NT2/D1 (cell line): ENCODE results near the gene DCANP1.

Experiments used
- DNase-seq: peaks from one replicate; pipeline ENCODE4 v3.0.0-alpha.2; 2011; ENCODE audit warnings: low read depth, low spot score
- H3K27me3 ChIP-seq: 2 replicates; pipeline ENCODE4 v1.6.0; 2011; ENCODE audit warnings: mild to moderate bottlenecking; ENCODE audit not compliant: insufficient read length, insufficient read depth
- H3K36me3 ChIP-seq: 2 replicates; pipeline ENCODE4 v1.6.1; 2011; ENCODE audit warnings: mild to moderate bottlenecking, low read length, mixed read lengths; ENCODE audit not compliant: insufficient read depth, insufficient read length
- H3K4me1 ChIP-seq: 2 replicates; pipeline ENCODE4 v1.5.1; 2011; ENCODE audit not compliant: insufficient read depth, insufficient read length
- H3K4me3 ChIP-seq: 2 replicates; pipeline ENCODE4 v1.5.1; 2011; ENCODE audit warnings: low read depth; ENCODE audit not compliant: insufficient read length
- H3K9ac ChIP-seq: 2 replicates; pipeline ENCODE4 v1.6.0; 2011; ENCODE audit warnings: low read depth; ENCODE audit not compliant: insufficient read length
- H3K9me3 ChIP-seq: 2 replicates; pipeline ENCODE4 v1.5.1; 2011; ENCODE audit warnings: mild to moderate bottlenecking, low read length; ENCODE audit not compliant: insufficient read depth
- SUZ12 ChIP-seq: IDR thresholded peaks from 2 replicates; pipeline ENCODE4 v1.6.1; 2011; ENCODE audit not compliant: insufficient read length, insufficient read depth; ENCODE audit errors: extremely low read depth
- YY1 ChIP-seq: IDR thresholded peaks from 2 replicates; pipeline ENCODE4 v1.6.1; 2011; ENCODE audit not compliant: insufficient read length, insufficient read depth
- ZNF274 ChIP-seq: IDR thresholded peaks from 2 replicates; pipeline ENCODE4 v1.6.1; 2011; ENCODE audit warnings: mild to moderate bottlenecking, low read depth, low read length

The DCANP1 gene

GRCh38 chr5:135484674-135485086, 37.5 kb upstream of the DCANP1 start:
- Histone ChIP-seq H3K36me3 (no peaks in the 10 kb centered on the region), H3K9me3 (no peaks in the 10 kb centered on the region), H3K4me3 (no peak overlapping the region), H3K9ac (no peak overlapping the region), H3K4me1 (peaks cover 11% of the 10 kb centered on the region), H3K27me3 (peaks cover 85% of the 10 kb centered on the region)
- DNase-seq = no peak
- TF ChIP-seq YY1 = no peak
- TF ChIP-seq SUZ12 = no peak
- no peak for TF ChIP-seq ZNF274

- Histone ChIP-seq H3K36me3 (no peaks in the 10 kb centered on the region), H3K9ac (no peak overlapping the region), H3K27me3 (peaks cover 86% of the 10 kb centered on the region), H3K4me3 (no peak overlapping the region), H3K9me3 (no peaks in the 10 kb centered on the region), H3K4me1 (peaks cover 10% of the 10 kb centered on the region)
- TF ChIP-seq YY1 = no peak
- TF ChIP-seq SUZ12 = no peak
- DNase-seq = no peak
Observed at GRCh38 chr5:135483254-135483653, 36.1 kb upstream of the DCANP1 start.

- peaks cover 6% of the 10 kb centered on the region for H3K4me1 ChIP-seq
- DNase-seq = no peak
- peaks cover 86% of the 10 kb centered on the region for H3K27me3 ChIP-seq
- H3K9ac ChIP-seq = no peak overlapping the region
- H3K9me3 ChIP-seq = no peaks in the 10 kb centered on the region
- TF ChIP-seq SUZ12 (no peak), YY1 (no peak), ZNF274 (no peak)
- no peak overlapping the region for H3K4me3 ChIP-seq
- no peaks in the 10 kb centered on the region for H3K36me3 ChIP-seq
Observed at GRCh38 chr5:135482381-135482933, 35.3 kb upstream of the DCANP1 start.

- no peaks in the 10 kb centered on the region for H3K9me3 ChIP-seq
- no peaks in the 10 kb centered on the region for H3K36me3 ChIP-seq
- peaks cover 83% of the 10 kb centered on the region for H3K27me3 ChIP-seq
- no peak for DNase-seq
- no peak overlapping the region for H3K9ac ChIP-seq
- peaks cover 6% of the 10 kb centered on the region for H3K4me1 ChIP-seq
- no peak for TF ChIP-seq ZNF274
- TF ChIP-seq SUZ12 = no peak
- no peak for TF ChIP-seq YY1
- H3K4me3 ChIP-seq = no peak overlapping the region
Observed at GRCh38 chr5:135481909-135482311, 34.8 kb upstream of the DCANP1 start.

- Histone ChIP-seq H3K4me3 (no peak overlapping the region), H3K4me1 (peaks cover 6% of the 10 kb centered on the region)
Observed at GRCh38 chr5:135481387-135481786, 34.2 kb upstream of the DCANP1 start.

GRCh38 chr5:135480511-135480910, 33.4 kb upstream of the DCANP1 start:
- TF ChIP-seq SUZ12 = no peak
- no peak for TF ChIP-seq ZNF274
- no peak for TF ChIP-seq YY1
- peaks cover 79% of the 10 kb centered on the region for H3K27me3 ChIP-seq
- H3K4me3 ChIP-seq = no peak overlapping the region
- DNase-seq = no peak
- no peak overlapping the region for H3K9ac ChIP-seq
- no peaks in the 10 kb centered on the region for H3K9me3 ChIP-seq
- peaks cover 6% of the 10 kb centered on the region for H3K4me1 ChIP-seq
- H3K36me3 ChIP-seq = no peaks in the 10 kb centered on the region

More at GRCh38 chr5:135481387-135481786, 34.2 kb upstream of the DCANP1 start:
- no peak for TF ChIP-seq YY1
- TF ChIP-seq SUZ12 = no peak
- TF ChIP-seq ZNF274 = no peak
- Histone ChIP-seq H3K9me3 (no peaks in the 10 kb centered on the region), H3K9ac (no peak overlapping the region), H3K36me3 (no peaks in the 10 kb centered on the region), H3K27me3 (peaks cover 83% of the 10 kb centered on the region)
- DNase-seq = no peak

GRCh38 chr5:135478938-135479337, 31.8 kb upstream of the DCANP1 start:
- Histone ChIP-seq H3K4me3 (no peak overlapping the region), H3K4me1 (peaks cover 6% of the 10 kb centered on the region), H3K9ac (no peak overlapping the region), H3K36me3 (no peaks in the 10 kb centered on the region), H3K27me3 (peaks cover 73% of the 10 kb centered on the region), H3K9me3 (no peaks in the 10 kb centered on the region)
- TF ChIP-seq ZNF274 (no peak), YY1 (no peak), SUZ12 (no peak)
- no peak for DNase-seq
